ENCODE results near the gene CXCL14. TPM values are rescaled to one million over a fixed set of nuclear protein-coding genes. Genes with fewer than 3 reads are reported as not detected.

Gene CXCL14
- total RNA-seq, 2 donors from 2014 or later, result not detected

GRCh38 chr5:135604056-135604455 lies 25.3 kb upstream of the CXCL14 start:
- H3K27me3 Mint-ChIP-seq, result peaks cover 48% of the 10 kb centered on the region
- H3K4me1 Mint-ChIP-seq, result peaks cover 2% of the 10 kb centered on the region
- no peak for ATAC-seq

GRCh38 chr5:135602882-135603721 lies 24.3 kb upstream of the CXCL14 start:
- DNase-seq (no peak), ATAC-seq (no peak)
- H3K27me3 Mint-ChIP-seq, result peaks cover 40% of the 10 kb centered on the region
- no peaks in the 10 kb centered on the region for H3K36me3 Mint-ChIP-seq (ENCODE audit: low read depth)
- no peaks in the 10 kb centered on the region for H3K9me3 ChIP-seq (ENCODE audit: control insufficient read depth, low read length, poor library complexity, severe bottlenecking)
- no peak overlapping the region for H3K27ac Mint-ChIP-seq
- H3K4me3 Mint-ChIP-seq, result no peak overlapping the region
- peaks cover 2% of the 10 kb centered on the region for H3K4me1 Mint-ChIP-seq

More at GRCh38 chr5:135604056-135604455, 25.3 kb upstream of the CXCL14 start:
- Mint-ChIP-seq H3K27ac (no peak overlapping the region), H3K4me3 (no peak overlapping the region), H3K36me3 (ENCODE audit: low read depth) (no peaks in the 10 kb centered on the region)
- no peaks in the 10 kb centered on the region for H3K9me3 ChIP-seq (ENCODE audit: control insufficient read depth, low read length, poor library complexity, severe bottlenecking)
- DNase-seq, result no peak

- Mint-ChIP-seq H3K27me3 (peaks cover 34% of the 10 kb centered on the region), H3K4me3 (no peak overlapping the region), H3K27ac (no peak overlapping the region), H3K36me3 (ENCODE audit: low read depth) (no peaks in the 10 kb centered on the region), H3K4me1 (peaks cover 2% of the 10 kb centered on the region)
- H3K9me3 ChIP-seq (ENCODE audit: control insufficient read depth, low read length, poor library complexity, severe bottlenecking), result no peaks in the 10 kb centered on the region
- ATAC-seq (no peak), DNase-seq (no peak)
Measured at GRCh38 chr5:135601466-135601865, 22.7 kb upstream of the CXCL14 start.

GRCh38 chr5:135600971-135601381 lies 22.2 kb upstream of the CXCL14 start:
- H3K4me1 Mint-ChIP-seq, result peaks cover 2% of the 10 kb centered on the region
- no peak overlapping the region for H3K27ac Mint-ChIP-seq
- no peak overlapping the region for H3K4me3 Mint-ChIP-seq
- ATAC-seq (no peak), DNase-seq (no peak)
- peaks cover 39% of the 10 kb centered on the region for H3K27me3 Mint-ChIP-seq
- no peaks in the 10 kb centered on the region for H3K9me3 ChIP-seq (ENCODE audit: control insufficient read depth, low read length, poor library complexity, severe bottlenecking)
- no peaks in the 10 kb centered on the region for H3K36me3 Mint-ChIP-seq (ENCODE audit: low read depth)

GRCh38 chr5:135600152-135600570 lies 21.4 kb upstream of the CXCL14 start:
- peaks cover 41% of the 10 kb centered on the region for H3K27me3 Mint-ChIP-seq
- H3K27ac Mint-ChIP-seq, result no peak overlapping the region
- H3K4me1 Mint-ChIP-seq, result peaks cover 2% of the 10 kb centered on the region
- no peaks in the 10 kb centered on the region for H3K36me3 Mint-ChIP-seq (ENCODE audit: low read depth)
- DNase-seq (no peak), ATAC-seq (no peak)
- H3K9me3 ChIP-seq (ENCODE audit: control insufficient read depth, low read length, poor library complexity, severe bottlenecking), result no peaks in the 10 kb centered on the region
- no peak overlapping the region for H3K4me3 Mint-ChIP-seq

- DNase-seq (no peak), ATAC-seq (no peak)
- H3K9me3 ChIP-seq (ENCODE audit: control insufficient read depth, low read length, poor library complexity, severe bottlenecking), result no peaks in the 10 kb centered on the region
- no peak overlapping the region for H3K4me3 Mint-ChIP-seq
- H3K36me3 Mint-ChIP-seq (ENCODE audit: low read depth), result no peaks in the 10 kb centered on the region
- H3K27ac Mint-ChIP-seq, result no peak overlapping the region
- peaks cover 2% of the 10 kb centered on the region for H3K4me1 Mint-ChIP-seq
- peaks cover 39% of the 10 kb centered on the region for H3K27me3 Mint-ChIP-seq
Measured at GRCh38 chr5:135599421-135600151, 20.8 kb upstream of the CXCL14 start.

GRCh38 chr5:135598691-135599395 lies 20.1 kb upstream of the CXCL14 start:
- H3K27ac Mint-ChIP-seq, result no peak overlapping the region
- ATAC-seq (no peak), DNase-seq (no peak)
- no peaks in the 10 kb centered on the region for H3K36me3 Mint-ChIP-seq (ENCODE audit: low read depth)
- H3K9me3 ChIP-seq (ENCODE audit: control insufficient read depth, low read length, poor library complexity, severe bottlenecking), result no peaks in the 10 kb centered on the region
- H3K27me3 Mint-ChIP-seq, result peaks cover 35% of the 10 kb centered on the region
- H3K4me3 Mint-ChIP-seq, result no peak overlapping the region
- peaks cover 2% of the 10 kb centered on the region for H3K4me1 Mint-ChIP-seq

GRCh38 chr5:135596788-135597187 lies 18.0 kb upstream of the CXCL14 start:
- Mint-ChIP-seq H3K4me1 (peaks cover 2% of the 10 kb centered on the region), H3K36me3 (ENCODE audit: low read depth) (peaks cover 3% of the 10 kb centered on the region), H3K27ac (no peak overlapping the region), H3K4me3 (no peak overlapping the region), H3K27me3 (peaks cover 50% of the 10 kb centered on the region)
- ATAC-seq, result no peak
- H3K9me3 ChIP-seq (ENCODE audit: control insufficient read depth, low read length, poor library complexity, severe bottlenecking), result no peaks in the 10 kb centered on the region
- DNase-seq, result no peak

GRCh38 chr5:135596157-135596763 lies 17.5 kb upstream of the CXCL14 start:
- Mint-ChIP-seq H3K27me3 (peaks cover 50% of the 10 kb centered on the region), H3K4me1 (peaks cover 2% of the 10 kb centered on the region), H3K36me3 (ENCODE audit: low read depth) (peaks cover 3% of the 10 kb centered on the region), H3K27ac (no peak overlapping the region), H3K4me3 (no peak overlapping the region)
- ATAC-seq (no peak), DNase-seq (no peak)
- H3K9me3 ChIP-seq (ENCODE audit: control insufficient read depth, low read length, poor library complexity, severe bottlenecking), result no peaks in the 10 kb centered on the region

- peaks cover 45% of the 10 kb centered on the region for H3K27me3 Mint-ChIP-seq
- no peaks in the 10 kb centered on the region for H3K4me1 Mint-ChIP-seq
- no peak for DNase-seq
Measured at GRCh38 chr5:135594416-135594960, 15.7 kb upstream of the CXCL14 start.

GRCh38 chr5:135593886-135594285 lies 15.1 kb upstream of the CXCL14 start:
- Mint-ChIP-seq H3K27me3 (peaks cover 41% of the 10 kb centered on the region), H3K4me3 (no peak overlapping the region), H3K27ac (no peak overlapping the region), H3K36me3 (ENCODE audit: low read depth) (peaks cover 3% of the 10 kb centered on the region), H3K4me1 (no peaks in the 10 kb centered on the region)
- no peak for ATAC-seq
- no peaks in the 10 kb centered on the region for H3K9me3 ChIP-seq (ENCODE audit: control insufficient read depth, low read length, poor library complexity, severe bottlenecking)
- no peak for DNase-seq

More at GRCh38 chr5:135594416-135594960, 15.7 kb upstream of the CXCL14 start:
- Mint-ChIP-seq H3K4me3 (no peak overlapping the region), H3K36me3 (ENCODE audit: low read depth) (peaks cover 3% of the 10 kb centered on the region), H3K27ac (no peak overlapping the region)
- H3K9me3 ChIP-seq (ENCODE audit: control insufficient read depth, low read length, poor library complexity, severe bottlenecking), result no peaks in the 10 kb centered on the region
- no peak for ATAC-seq

- no peaks in the 10 kb centered on the region for H3K9me3 ChIP-seq (ENCODE audit: control insufficient read depth, low read length, poor library complexity, severe bottlenecking)
- H3K27ac Mint-ChIP-seq, result no peak overlapping the region
- no peak overlapping the region for H3K4me3 Mint-ChIP-seq
- no peak for DNase-seq
- no peak for ATAC-seq
- H3K27me3 Mint-ChIP-seq, result peaks cover 41% of the 10 kb centered on the region
- no peaks in the 10 kb centered on the region for H3K4me1 Mint-ChIP-seq
- peaks cover 3% of the 10 kb centered on the region for H3K36me3 Mint-ChIP-seq (ENCODE audit: low read depth)
Measured at GRCh38 chr5:135593141-135593540, 14.3 kb upstream of the CXCL14 start.
